ENCODE data around the gene ST14.
A peak's percentile ranks its signal among the peaks of the same experiment; 100 is the strongest.
"Not testable (repeated sequence)": the region's sequence is repeated elsewhere in the genome, so short reads cannot be mapped to it uniquely, and the experiment has no call there.

Gene ST14

DNA sequence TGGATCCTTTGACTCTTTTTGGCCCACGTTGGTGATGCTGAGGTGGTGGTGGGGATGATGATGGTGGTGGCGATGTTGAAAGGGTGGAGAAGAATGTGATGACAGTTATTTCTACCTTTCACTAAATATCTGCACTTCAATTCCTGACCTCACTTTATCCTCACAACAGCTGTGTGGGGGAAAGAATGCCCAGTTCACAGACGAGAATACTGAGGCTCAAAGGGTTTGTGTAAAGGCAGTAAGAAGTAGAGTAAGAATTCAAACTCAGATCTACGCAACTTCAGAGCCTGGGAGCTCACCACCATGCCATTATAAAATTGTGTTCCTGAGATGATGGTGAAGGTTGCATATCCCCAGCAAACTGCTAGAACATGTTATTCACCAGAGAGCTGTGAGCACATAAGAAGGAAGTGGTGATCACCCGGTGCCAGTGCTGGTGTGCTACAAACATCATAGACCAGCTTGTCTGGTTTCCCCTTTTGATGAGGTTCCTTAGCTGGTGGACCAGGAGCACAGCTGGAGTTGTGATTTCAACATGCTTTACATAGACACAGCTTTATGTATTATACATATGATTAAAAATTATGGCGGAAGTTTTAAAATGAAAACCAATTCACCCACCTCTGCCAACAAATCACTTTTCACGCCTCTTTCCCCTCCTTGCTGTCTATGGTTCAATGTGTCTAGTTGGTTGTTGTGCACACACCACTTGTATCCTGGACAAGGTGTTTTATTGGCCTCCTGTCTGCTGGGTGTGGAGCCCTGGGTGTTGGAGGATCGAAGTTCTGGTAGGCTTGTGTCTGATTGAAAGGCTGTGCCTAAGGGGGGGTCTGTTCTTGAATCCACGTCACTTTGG is 6.2 kb downstream of the ST14 start:
- DNase-seq: no peak

DNA sequence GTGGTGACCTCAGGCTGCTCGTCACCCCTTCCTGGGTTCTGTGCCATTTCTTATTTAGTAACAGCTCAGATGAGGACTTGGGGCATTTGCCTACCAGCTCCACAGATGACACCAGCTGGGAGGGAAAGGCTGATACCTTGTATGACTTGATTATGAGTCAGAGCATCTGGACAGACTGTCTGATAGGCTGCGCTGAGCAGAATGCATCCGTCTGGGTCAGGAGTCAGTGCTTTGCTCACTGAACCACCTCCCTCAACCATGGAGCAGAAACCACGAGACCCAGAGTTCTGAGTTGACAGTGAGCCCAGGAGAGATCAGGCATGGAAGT is 6.8 kb downstream of the ST14 start:
- no peak for DNase-seq

DNA sequence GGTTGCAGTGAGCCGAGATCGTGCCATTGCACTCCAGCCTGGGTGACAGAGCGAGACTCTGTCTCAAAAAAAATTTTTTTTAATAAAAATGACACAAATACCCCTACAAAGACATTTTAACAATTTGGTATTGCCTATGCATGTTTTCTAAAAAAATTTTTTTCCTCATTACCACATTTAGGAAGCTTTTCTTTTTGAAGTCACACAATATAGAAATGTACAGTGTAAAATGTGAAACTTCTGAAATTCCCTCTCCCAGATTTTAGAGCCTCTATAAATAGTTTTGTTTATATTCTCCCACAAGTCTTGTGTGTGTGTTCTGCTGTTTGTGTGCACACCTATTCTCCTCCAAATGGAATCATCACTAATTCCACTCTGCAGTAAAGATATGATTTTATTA is 7.6 kb downstream of the ST14 start:
- no peak for DNase-seq

DNA sequence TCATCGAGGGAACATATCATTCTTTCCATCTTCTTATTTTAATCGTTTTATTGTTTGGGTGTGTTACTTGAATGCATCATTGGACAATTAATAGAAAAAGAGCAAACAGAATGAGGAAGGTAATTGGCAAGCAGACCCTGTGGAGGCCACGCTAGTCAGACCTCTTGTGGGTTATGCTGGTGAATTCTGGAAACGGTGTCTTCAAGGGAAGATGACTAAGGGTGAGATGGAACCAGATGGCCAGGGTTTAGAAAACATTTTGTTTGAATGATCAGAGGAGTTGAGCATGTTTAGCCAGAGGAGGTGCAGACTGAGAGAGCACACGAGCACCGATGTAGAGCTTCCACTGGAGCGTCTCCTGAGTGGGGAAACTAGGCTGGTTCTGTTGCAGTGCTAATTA is 8.5 kb downstream of the ST14 start:
- no peak for DNase-seq

DNA sequence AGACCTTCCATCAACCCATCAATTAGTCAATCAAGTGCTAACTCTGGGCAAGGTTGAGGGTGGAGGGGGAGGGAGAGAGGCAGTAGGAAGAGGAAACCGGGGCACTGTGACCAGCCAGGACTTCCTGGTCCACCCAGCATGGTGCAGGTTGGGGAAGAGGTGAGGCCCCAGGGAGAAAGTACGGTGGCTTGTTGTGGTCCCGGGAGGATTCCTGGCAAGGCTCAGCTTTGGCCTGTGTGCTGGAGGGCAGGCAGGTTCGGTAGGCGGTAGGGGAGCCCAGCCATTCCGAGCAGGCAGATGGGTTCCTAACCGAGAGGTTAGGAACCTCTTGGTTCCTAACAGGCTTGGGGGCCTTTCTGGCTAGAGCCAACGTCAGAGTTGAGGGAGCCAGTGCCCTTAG is 10.8 kb downstream of the ST14 start:
- DNase-seq: no peak

DNA sequence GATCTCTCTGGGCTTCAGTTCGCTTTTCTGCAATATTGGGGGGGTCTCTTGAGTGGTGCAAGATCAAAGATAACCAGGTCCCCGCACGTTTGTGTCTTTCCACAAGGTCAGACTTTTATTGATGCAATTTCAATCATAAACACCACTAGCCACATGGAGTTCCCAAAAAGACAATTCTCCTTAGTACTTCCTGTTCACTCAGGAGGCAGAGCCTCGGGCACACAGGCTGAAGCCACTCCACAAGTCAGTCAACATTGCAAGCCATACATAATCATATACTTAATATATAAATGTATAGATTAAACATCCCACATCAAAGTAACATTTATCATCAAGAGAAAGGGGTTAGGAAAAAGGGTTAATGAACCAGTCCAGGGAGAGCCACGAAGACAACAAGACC is 12.0 kb downstream of the ST14 start:
- no peak for DNase-seq

DNA sequence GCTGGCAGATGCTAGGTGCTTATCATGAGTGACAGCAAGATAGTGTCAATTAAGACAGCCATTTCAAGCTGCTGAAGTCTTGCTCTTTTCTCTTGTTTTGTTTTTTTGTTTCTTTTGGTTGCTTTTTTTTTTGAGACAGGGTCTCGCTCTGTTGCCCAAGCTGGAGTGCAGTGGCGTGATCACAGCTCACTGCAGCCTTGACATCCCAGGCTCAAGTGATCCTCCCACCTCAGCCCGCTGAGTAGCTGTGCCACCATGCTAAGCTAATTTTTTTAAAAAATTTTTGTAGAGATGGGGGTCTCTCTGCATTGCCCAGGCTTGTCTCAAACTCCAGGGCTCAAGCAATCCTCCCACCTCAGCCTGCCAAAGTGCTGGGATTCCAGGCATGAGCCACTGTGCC is 12.4 kb downstream of the ST14 start:
- not testable (repeated sequence) for DNase-seq

DNA sequence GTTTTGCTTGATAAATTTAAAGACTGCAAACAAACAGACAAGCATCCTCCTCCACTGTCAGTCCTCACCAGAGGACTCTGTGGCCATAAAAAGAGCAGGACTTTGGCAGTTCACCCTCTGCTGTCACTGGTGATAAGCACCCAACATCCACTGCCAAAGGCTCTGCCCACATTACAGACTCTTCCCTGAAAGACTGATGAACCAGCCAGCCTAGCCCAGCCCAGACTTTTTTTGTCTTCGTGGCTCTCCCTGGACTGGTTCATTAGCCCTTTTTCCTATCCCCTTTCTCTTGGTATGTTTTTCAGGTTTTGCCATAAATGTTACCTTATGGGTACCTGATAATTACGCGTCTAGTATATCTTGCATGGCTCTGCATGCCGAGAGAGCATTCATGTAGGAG is 15.1 kb downstream of the ST14 start:
- no peak for DNase-seq

DNA sequence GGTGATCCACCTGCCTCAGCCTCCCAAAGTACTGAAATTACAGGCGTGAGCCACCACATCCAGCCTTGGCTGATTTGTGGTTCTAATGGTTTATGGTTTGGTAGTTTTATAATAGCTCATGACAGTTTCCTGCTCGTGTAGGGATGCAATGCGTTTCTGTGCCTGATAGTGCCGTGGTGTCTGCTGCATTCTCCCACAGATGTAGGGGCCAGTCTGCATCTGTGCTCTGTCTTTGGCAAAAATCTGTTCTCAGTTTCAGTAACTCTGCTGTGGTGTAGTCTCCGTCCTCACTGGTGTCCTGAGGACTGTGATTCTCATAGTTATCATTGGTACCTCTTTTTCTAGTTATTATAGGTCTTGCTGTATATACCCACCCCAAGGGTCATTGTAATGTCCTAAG is 16.3 kb downstream of the ST14 start:
- no peak for DNase-seq

DNA sequence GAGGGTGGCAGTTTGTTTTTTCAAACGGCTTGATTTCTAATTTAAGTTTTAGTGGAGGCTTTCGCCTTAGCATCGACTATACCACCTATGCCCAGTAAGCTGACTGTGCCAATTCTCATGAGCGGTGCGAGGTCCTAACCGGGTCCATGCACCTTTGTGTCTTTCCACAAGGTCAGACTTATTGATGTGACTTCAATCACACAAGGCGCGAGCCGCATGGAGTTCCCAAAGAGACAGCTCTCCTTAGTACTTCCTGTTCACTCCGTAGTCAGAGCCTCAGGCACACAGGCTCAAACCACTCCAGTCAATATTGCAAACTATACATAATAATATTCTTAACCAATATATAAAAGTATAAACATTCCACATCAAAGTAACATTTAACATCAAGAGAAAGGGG is 18.2 kb downstream of the ST14 start:
- DNase-seq: no peak

DNA sequence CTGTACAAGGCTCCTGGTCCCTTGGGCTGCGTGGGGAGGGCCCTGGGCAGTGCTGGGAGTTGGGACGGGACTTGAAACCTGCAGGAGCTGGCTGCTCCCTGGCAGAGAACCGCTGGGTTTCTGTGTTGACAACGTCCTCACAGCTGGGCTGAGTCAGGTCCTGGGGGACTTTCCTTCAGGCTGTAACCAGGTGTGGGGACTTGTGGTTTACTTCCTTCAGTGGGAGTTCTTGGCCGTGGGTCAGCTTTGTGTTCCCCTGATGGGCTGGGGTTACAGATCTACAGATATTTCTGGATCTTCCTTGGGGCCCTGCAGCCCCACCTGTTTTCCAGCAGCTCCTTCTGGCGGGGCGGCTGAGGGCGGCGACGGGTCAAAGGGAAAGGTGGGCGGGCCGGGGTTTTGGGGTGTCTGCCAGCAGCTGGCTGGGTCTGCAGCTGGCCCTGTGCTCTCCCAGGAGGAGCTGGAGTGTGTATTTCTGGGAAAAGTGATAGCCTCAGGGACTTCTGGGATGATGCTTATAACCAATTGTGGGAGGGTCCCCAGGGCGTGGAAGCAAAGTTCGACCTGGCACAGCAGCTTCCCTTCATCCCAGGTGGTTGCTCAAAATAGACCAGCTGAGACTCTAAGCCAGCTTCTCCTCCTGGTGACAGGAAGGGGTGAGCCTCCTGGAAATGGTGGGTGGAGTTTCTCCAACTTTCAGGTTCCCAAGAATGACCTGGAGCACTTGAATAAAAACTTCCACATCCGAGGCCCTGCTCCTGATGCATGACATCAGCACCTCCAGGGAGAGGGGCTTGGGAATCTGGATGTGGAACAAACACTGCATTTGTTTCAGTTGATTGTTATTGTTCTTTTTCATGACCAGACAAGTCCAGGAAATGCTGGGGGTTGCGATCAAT is 19.1 kb downstream of the ST14 start:
- DNase-seq: no peak

DNA sequence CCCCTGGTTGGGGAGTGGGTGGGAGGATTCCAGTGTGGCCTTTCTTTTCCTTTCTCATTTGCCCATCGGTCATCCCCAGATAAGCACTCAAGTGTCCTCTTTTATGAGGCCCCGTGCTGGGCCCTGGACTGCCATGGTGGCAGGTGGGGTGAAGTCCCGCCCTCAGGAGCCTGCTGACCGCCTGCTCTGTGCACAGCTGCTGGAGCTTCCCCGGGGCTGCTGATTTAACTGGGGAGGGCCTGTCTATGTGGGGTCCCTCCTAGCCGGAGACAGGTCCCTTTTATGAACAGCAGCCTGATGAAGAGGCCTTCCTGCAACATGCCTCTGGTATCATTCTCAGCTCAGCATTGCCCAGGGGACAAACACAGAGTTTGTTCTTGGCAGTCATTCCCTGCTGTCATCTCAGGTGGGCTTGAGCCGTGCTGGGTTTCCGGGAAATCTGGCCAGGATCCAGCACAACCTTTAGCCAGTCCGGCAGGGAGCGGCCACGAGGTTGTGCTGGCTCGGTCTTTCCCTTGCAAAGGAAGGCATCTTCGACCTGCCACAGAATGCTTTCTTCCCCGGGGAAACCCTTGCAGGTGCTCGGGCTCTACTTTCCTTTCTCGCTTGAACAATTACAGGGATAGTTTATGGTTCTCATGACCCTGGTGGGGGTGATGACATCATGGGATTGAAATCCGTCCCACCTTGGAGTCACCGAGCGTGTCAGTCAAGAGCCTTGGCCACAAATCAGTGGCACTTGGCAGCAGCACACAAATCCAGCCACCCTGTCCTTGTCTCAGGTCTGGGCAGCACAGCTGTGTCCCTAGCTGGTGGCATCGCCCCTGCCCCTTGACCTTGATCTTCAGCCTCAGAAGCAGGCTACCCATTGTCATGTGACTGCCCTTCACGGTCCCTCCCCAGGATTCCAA is 20.1 kb downstream of the ST14 start:
- DNase-seq: no peak

DNA sequence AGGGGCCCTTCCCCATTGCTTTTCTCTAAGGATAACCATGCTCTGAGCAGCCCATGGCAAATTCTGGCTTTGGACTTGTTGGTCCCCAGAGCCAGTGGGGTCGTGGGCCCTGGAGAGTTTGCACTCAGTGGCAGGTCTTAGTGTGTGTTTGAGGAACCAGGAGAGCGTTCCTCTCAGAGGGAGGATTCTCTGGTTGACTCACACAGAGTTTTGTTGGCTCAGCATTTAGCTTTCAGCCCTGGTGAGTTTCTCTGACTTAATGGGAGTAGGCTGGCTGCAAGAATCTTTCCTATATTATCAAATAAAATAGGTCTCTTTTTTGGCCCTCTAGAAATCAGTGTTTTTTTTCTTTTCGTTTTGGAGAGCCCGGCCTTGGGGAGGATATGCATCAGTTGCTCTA is 20.9 kb downstream of the ST14 start:
- no peak for DNase-seq

DNA sequence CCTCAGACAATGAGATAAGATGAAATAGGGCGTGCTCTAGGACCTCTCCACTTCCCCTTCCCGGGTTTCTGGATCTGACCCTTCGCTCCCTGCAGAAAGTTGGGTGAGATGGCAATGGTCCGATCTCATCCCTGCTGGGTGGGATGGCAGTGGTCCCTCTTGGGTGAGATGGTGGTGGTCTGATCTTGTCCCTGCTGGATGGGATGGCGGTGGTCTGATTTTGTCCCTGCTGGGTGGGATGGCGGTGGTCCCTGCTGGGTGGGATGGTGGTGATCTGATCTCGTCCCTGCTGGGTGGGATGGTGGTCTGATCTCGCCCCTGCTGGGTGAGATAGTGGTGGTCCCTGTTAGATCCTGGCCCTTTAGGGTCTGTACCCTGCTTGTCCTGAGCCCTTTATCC is 21.3 kb downstream of the ST14 start:
- DNase-seq: no peak

DNA sequence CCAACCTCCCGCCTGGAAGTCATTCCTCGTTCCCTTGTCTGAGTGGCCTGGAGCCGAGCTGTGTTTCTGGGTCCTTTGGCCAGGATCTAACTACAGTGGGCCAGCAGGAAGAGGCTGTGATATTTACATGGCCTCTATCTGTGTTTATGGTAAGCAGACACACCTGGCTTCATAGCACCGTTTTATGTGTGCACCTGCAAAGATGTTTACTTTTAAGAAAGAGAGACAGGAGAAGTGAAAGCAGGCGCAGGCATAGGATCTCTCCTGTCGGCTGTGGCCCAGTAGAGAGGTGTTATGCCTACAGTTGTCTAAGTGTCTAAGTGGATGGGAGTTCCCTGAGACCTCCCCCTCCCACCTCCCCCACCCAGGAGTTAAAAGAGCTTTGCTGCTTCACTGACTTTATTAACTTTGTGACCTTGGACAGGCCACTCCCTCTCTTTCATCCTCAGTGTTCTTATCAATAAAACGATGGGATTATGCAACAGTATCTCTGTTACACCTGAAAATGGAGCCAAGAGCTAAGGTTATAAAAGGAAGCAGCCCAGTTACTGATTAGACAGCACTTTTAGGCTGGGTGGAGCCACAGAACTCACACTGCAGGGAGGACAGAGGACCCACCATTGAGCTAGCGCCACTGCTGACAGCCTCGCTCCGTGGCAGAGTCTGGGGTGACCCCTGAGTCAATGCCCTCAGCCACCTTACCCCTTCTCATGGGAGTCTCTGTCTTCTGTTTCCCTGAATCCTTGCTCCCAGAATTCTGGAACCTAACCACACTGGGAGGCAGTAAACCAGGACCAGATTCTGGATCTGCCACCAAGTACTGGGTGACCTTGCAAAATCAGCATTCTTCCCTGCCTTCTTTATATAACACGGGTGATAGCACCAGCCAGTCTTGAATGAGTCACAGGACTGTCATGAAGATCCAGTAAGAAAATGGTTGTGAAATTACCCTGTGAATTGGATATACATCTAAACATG is 22.0 kb downstream of the ST14 start:
- peak; percentile 48 for DNase-seq

DNA sequence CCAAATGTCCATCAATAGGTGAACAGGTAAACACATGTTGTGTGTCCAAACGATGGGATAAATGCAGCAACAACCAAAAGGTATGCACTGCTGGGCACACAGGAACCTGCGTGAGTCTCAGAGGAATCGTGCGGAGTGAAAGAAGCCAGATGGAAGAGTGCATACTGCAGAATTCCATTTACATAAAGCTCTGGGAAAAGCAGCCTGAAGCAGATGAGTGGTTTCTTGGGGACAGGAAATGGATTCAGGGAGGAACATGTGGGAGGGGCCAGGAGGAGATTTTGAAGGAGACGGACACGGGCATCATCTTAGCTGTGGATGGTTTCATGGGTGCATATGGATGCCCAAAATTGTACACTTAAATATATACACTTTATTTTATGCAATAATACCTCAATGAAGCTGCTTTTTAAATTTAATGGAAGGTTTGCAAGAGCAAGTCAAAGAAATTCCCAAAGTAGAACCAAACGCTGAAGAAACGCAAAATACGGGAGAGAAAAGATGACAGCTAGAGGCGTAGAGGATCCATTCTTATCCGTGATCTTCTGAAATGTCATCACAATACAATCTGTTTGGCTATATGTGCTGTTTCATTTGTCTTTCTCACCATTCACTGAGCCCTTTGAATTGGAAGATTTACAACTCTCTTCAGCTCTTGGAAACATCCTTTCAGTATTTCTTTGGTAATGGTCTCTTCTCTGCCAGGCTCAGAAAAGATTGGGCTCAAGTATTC is 24.5 kb downstream of the ST14 start:
- no peak for DNase-seq

DNA sequence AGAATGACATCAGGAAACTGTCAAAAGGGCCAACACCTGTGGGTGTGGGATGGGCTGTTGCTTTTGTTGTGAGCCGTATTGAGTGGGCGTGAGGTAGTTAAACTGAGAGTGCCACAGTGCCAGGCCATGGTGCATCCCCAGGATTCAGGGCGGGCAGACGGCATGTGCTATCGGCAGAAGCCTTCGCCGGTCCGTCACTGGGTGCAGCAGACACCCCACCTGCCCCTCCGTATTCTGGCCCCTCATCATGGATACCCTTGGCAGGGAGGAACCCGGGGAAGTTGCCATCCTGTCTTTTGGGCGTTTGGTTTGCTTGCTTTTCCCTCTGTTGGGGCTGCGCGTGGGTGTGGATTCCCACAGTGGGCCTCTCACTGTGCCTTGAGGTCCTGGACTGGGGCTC is 27.5 kb downstream of the ST14 start:
- DNase-seq: no peak

DNA sequence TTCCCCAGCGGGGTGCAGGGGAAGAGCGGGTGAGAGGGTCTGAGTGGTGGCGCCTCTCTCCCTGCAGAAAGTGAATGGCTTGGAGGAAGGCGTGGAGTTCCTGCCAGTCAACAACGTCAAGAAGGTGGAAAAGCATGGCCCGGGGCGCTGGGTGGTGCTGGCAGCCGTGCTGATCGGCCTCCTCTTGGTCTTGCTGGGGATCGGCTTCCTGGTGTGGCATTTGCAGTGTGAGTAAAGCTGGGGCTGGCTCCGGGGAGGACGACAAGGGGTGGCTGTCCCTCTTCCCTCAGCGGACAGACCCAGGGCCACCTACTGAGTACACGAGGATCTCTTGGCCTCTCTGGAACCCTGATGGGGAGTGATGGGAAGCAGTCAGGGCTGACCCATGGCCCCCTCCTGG is 28.5 kb downstream of the ST14 start:
- no peak for DNase-seq

DNA sequence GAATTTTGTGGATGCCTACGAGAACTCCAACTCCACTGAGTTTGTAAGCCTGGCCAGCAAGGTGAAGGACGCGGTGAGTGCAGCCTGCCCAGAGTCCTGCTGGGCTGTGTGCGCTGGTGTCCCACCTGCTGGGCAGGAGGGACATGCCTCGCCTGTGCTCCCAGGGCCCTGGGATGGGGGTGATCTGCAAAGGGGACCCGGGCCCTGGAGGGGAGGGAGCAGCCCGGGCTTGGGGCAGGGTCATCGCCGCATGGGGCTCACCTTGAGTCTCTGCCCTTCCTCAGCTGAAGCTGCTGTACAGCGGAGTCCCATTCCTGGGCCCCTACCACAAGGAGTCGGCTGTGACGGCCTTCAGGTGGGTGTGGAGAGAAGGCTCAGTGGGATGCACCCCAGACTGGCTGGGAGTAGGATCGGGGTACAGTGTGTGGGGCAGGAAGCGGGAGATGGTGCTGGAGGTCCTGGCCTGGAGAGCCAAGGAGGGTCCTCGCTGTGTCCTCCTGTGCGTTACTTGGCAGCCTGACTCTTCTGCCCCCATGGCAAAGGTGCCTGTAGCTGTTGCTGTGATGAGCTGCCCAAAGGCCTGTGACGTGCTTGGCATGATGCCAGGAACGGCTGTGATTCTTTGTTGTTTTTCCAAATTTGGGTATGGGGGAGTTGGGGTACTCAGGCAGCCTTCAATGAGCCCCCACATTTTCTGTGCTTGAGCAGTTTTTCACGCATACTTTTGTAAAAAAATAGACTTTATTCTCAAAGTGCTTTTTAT is 29.2 kb downstream of the ST14 start:
- DNase-seq: no peak

DNA sequence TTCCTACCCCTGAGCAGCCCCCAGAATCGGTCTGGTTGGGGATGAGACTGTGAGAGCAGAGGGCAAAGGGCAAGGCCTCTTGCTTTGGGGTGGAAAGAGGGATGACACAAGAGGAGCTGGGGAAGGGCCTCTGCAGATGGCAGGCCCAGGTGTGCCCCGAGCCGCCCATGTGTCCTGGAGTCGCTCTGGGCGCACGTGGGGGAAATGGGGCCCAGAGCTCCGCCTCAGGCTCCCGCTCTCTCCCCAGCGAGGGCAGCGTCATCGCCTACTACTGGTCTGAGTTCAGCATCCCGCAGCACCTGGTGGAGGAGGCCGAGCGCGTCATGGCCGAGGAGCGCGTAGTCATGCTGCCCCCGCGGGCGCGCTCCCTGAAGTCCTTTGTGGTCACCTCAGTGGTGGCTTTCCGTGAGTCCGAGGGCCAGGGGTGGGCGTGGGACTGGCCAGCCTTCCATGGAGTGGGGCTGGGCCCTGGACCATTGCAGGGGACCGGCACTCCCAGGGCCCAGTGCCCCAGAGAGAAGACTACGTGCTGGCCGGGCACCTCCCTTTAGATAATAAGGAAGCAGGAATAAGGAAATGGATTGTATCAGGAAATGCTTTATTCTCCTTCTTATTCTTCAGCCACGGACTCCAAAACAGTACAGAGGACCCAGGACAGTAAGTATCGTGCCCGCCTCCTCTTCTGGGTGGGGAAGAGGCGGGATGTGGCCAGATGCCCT is 30.1 kb downstream of the ST14 start:
- no peak for DNase-seq
